ENCODE measurements around the gene LRRC36. TPM values are rescaled to one million over a fixed set of nuclear protein-coding genes. Genes with fewer than 3 reads are reported as not detected.
A peak's percentile ranks its signal among the peaks of the same experiment; 100 is the strongest.

The LRRC36 gene
- total and polyA plus RNA-seq, 2 of the 13 experiments (the other 11 are each of a cell fraction or from before 2014, with no cell fraction given), result 0.12 to 0.15 TPM

DNA sequence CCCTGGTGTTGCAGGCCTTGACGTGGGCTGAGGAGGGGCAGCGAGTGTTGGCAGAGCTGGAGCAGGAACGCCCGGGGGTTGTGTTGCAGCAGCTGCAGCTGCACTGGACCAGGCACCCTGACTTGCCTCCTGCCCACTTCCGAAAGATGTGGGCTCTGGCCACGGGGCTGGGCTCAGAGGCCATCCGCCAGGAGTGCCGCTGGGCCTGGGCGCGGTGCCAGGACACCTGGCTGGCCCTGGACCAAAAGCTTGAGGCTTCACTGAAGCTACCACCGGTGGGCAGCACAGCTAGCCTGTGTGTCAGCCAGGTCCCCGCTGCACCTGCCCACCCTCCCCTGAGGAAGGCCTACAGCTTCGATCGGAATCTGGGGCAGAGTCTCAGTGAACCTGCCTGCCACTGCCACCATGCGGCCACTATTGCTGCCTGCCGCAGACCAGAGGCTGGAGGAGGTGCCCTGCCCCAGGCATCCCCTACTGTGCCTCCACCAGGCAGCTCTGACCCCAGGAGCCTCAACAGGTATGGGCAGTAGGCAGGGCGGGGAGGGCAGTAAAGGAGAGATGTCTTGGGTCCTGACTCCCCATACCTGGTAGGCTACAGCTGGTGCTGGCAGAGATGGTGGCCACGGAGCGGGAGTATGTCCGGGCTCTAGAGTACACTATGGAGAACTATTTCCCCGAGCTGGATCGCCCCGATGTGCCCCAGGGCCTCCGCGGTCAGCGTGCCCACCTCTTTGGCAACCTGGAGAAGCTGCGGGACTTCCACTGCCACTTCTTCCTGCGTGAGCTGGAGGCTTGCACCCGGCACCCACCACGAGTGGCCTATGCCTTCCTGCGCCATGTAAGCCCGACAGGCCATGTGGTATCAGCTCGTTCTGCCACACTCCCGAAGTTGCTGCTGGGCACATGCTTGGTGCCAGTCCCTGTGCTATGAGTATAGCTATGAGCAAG is 41.6 kb upstream of the LRRC36 start (continued):
- TF ChIP-seq, protein P1, sequence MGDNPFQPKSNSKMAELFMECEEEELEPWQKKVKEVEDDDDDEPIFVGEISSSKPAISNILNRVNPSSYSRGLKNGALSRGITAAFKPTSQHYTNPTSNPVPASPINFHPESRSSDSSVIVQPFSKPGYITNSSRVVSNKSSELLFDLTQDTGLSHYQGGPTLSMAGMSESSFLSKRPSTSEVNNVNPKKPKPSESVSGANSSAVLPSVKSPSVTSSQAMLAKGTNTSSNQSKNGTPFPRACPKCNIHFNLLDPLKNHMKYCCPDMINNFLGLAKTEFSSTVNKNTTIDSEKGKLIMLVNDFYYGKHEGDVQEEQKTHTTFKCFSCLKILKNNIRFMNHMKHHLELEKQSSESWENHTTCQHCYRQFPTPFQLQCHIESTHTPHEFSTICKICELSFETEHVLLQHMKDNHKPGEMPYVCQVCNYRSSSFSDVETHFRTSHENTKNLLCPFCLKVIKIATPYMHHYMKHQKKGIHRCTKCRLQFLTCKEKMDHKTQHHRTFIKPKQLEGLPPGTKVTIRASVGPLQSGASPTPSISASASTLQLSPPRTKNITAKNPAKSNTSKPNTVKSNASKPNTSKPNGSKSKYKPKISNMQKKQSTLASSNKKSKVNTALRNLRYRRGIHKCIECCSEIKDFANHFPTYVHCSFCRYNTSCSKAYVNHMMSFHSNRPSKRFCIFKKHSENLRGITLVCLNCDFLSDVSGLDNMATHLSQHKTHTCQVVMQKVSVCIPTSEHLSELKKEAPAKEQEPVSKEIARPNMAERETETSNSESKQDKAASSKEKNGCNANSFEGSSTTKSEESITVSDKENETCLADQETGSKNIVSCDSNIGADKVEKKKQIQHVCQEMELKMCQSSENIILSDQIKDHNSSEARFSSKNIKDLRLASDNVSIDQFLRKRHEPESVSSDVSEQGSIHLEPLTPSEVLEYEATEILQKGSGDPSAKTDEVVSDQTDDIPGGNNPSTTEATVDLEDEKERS (CRISPR knock-in tag; IDR thresholded peaks at IDR 0.05), result no peak
- TF ChIP-seq MTA1 (CRISPR knock-in tag; IDR thresholded peaks at IDR 0.05; ENCODE audit: borderline replicate concordance) (peak; percentile 86; the same call in 1 of the 2 replicates), ZNF570 (CRISPR knock-in tag; IDR thresholded peaks at IDR 0.05; ENCODE audit: borderline replicate concordance) (no peak), MEF2D (CRISPR knock-in tag; IDR thresholded peaks at IDR 0.05) (no peak), HNRNPH1 (optimal IDR thresholded peaks at IDR 0.05; ENCODE audit: low read depth, low read length) (no peak), NR2F6 (IDR thresholded peaks at IDR 0.05) (no peak), NR2F6 (CRISPR knock-in tag; IDR thresholded peaks at IDR 0.05) (no peak), MXI1 (IDR thresholded peaks at IDR 0.05; ENCODE audit: borderline replicate concordance, low read depth, low read length) (0 out of 3 replicates have a peak, but pooled peaks have one; percentile 19)
- TF ChIP-seq, protein P2, sequence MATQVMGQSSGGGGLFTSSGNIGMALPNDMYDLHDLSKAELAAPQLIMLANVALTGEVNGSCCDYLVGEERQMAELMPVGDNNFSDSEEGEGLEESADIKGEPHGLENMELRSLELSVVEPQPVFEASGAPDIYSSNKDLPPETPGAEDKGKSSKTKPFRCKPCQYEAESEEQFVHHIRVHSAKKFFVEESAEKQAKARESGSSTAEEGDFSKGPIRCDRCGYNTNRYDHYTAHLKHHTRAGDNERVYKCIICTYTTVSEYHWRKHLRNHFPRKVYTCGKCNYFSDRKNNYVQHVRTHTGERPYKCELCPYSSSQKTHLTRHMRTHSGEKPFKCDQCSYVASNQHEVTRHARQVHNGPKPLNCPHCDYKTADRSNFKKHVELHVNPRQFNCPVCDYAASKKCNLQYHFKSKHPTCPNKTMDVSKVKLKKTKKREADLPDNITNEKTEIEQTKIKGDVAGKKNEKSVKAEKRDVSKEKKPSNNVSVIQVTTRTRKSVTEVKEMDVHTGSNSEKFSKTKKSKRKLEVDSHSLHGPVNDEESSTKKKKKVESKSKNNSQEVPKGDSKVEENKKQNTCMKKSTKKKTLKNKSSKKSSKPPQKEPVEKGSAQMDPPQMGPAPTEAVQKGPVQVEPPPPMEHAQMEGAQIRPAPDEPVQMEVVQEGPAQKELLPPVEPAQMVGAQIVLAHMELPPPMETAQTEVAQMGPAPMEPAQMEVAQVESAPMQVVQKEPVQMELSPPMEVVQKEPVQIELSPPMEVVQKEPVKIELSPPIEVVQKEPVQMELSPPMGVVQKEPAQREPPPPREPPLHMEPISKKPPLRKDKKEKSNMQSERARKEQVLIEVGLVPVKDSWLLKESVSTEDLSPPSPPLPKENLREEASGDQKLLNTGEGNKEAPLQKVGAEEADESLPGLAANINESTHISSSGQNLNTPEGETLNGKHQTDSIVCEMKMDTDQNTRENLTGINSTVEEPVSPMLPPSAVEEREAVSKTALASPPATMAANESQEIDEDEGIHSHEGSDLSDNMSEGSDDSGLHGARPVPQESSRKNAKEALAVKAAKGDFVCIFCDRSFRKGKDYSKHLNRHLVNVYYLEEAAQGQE (IDR thresholded peaks at IDR 0.05; ENCODE audit: borderline replicate concordance in 1 of 2, low read depth in 1 of 2, low read length in 2 of 2), result no peak
- TF ChIP-seq, protein P3, sequence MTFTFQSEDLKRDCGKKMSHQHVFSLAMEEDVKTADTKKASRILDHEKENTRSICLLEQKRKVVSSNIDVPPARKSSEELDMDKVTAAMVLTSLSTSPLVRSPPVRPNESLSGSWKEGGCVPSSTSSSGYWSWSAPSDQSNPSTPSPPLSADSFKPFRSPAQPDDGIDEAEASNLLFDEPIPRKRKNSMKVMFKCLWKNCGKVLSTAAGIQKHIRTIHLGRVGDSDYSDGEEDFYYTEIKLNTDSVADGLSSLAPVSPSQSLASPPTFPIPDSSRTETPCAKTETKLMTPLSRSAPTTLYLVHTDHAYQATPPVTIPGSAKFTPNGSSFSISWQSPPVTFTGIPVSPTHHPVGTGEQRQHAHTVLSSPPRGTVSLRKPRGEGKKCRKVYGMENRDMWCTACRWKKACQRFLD (CRISPR knock-in tag; IDR thresholded peaks at IDR 0.05; ENCODE audit: borderline replicate concordance), result peak; percentile 58; the same call in 1 of the 2 replicates
- TF ChIP-seq, protein P4, sequence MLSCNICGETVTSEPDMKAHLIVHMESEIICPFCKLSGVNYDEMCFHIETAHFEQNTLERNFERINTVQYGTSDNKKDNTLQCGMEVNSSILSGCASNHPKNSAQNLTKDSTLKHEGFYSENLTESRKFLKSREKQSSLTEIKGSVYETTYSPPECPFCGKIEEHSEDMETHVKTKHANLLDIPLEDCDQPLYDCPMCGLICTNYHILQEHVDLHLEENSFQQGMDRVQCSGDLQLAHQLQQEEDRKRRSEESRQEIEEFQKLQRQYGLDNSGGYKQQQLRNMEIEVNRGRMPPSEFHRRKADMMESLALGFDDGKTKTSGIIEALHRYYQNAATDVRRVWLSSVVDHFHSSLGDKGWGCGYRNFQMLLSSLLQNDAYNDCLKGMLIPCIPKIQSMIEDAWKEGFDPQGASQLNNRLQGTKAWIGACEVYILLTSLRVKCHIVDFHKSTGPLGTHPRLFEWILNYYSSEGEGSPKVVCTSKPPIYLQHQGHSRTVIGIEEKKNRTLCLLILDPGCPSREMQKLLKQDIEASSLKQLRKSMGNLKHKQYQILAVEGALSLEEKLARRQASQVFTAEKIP (CRISPR knock-in tag; IDR thresholded peaks at IDR 0.05; ENCODE audit: borderline replicate concordance), result no peak
- TF ChIP-seq, protein P5, sequence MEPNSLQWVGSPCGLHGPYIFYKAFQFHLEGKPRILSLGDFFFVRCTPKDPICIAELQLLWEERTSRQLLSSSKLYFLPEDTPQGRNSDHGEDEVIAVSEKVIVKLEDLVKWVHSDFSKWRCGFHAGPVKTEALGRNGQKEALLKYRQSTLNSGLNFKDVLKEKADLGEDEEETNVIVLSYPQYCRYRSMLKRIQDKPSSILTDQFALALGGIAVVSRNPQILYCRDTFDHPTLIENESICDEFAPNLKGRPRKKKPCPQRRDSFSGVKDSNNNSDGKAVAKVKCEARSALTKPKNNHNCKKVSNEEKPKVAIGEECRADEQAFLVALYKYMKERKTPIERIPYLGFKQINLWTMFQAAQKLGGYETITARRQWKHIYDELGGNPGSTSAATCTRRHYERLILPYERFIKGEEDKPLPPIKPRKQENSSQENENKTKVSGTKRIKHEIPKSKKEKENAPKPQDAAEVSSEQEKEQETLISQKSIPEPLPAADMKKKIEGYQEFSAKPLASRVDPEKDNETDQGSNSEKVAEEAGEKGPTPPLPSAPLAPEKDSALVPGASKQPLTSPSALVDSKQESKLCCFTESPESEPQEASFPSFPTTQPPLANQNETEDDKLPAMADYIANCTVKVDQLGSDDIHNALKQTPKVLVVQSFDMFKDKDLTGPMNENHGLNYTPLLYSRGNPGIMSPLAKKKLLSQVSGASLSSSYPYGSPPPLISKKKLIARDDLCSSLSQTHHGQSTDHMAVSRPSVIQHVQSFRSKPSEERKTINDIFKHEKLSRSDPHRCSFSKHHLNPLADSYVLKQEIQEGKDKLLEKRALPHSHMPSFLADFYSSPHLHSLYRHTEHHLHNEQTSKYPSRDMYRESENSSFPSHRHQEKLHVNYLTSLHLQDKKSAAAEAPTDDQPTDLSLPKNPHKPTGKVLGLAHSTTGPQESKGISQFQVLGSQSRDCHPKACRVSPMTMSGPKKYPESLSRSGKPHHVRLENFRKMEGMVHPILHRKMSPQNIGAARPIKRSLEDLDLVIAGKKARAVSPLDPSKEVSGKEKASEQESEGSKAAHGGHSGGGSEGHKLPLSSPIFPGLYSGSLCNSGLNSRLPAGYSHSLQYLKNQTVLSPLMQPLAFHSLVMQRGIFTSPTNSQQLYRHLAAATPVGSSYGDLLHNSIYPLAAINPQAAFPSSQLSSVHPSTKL (CRISPR knock-in tag; IDR thresholded peaks at IDR 0.05), result no peak
